ENCODE data around the gene RPL27A.

RPL27A gene

DNA sequence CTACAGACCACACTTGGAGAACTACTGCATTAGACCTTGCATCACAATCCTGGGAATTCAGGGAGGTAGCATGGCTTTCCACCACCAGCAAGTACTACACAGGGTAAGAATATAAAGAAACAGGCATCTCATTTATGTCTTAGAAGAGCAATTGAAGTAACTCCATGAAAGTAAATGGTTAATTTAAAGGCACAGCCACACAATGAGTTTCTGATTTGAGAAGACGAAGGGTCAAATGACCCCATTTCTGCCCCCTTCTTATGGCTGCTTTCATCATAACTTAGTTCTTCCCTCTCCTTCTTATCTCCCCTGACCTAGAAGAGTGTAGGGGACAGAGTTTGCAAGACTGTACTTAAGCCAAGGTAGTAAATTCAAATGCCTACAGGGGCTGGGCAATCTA is 6.1 kb upstream of the RPL27A start:
- DNase-seq: no peak

DNA sequence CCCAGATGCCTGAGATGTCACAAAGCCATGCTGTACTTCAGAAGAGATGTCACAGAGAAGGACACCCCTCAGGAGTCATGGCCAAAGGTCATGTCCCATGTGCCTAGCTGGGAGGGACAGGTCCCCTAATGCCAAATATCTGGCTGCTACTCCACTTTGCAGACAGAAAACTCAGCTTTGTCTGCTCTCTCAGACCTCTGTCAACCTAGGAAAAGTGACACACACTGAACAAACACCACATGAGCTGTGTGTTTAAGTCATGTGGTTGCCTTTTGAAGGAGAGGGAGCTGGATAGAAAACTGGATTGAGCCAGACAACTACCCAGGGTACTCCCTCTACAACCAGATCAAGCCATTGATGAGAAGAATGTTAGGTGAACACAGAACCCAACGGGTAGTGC is 3.6 kb upstream of the RPL27A start:
- DNase-seq: no peak

DNA sequence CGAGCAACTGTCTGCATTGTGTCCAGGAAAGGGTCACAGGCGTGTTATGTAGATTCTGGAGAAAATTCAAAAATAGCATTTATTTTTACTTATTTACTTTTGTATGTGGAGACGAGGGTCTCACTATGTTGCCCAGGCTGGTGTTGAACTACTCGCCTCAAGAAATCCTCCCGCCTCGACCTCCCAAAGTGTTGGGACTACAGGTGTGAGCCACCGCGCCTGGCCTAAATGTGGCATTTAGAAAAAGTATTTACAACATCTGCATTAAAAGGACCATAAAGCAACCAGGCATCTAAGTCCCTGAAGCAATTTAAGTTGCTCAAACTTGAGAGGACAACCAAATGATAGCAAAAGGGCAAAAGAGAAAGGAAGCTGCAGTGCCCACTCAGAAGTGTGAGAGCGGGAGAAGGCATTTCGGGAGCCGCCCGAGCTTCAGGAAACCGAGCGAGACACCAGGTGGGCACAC is 722 bp upstream of the RPL27A start:
- no peak for DNase-seq

DNA sequence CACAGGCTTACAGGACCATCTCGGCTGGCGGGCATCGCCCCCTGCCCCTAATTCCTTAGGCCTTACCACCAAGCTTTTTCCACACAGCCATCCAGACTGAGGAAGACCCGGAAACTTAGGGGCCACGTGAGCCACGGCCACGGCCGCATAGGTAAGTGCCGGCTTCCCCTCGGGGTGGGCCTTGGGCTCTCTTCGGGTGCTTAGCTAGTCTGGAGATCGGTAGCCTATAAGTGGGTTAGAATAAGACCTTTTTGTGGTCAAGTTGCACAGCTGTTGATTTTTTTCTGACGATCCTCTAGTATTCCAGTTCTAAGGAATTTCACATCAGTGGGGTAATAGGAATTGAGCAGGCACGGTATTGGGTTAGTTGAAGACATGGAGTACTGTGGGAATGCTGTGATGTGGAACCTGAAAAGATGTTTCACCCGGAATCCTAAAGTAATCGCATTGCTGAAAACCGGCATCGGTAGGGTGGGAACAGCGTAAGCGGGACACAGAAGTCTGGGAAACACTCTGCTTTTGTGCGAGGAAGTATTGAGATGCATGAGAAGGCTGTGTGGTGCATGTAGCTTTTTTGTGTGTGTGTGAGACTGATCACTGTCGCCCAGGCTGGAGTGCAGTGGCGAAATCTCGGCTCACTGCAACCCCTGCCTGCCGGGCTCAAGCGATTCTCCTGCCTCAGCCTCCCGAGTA is 669 bp downstream of the RPL27A start:
- no peak for DNase-seq

DNA sequence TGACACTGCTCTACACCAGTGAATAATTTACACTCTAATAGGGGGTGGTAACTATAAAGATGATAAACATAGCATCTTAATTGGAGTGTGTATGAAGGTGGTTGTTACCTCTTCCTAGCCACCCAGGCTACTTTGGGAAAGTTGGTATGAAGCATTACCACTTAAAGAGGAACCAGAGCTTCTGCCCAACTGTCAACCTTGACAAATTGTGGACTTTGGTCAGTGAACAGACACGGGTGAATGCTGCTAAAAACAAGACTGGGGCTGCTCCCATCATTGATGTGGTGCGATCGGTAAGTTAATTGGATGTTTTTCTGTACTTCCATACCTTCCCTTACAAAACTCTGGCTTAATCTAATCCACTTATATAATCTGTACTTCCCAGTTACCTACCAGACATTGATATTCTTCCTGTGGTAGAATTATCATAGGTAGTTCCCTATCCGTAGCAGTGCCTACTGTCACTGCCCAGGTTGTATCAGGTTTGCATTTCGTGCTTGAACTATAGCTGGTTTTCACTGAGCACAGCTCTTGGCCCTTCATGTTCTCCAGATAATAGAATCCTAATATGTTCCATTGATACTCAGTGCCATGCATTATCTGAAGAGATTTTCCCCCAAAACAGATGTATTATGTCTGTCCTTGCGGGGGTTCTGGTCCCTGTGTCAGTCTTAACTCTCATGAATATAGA is 2.2 kb downstream of the RPL27A start:
- no peak for DNase-seq

DNA sequence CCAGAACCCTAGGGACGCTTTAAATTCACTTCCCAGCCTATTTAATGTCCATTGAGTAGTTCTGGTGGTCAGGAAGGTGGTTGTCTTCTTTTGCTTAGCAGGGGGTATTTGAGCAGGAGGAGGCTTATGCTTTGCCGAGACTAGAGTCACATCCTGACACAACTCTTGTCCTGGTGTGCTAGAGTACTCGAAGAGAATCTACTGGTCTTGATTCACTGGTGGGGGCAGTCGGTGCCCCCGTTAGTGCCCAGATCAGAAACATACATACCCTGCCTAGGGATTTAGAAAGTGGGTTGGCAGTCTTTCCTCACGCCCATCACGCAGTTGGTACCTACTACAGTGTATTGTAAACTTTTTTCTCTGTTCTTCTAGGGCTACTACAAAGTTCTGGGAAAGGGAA is 2.7 kb downstream of the RPL27A start:
- no peak for DNase-seq

DNA sequence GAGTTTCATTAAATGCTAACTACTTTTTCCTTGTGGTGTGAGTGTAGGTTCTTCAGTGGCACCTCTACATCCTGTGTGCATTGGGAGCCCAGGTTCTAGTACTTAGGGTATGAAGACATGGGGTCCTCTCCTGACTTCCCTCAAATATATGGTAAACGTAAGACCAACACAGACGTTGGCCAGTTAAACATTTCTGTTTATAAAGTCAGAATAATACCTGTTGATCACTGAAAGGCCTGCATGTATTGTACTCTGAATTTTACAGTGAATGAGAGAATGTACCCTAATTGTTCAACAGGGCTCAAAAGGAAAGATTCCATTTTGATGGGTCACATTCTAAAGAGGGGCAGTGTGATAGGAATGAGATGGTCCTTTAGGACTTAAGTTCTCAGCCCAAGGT is 3.2 kb downstream of the RPL27A start:
- no peak for DNase-seq

DNA sequence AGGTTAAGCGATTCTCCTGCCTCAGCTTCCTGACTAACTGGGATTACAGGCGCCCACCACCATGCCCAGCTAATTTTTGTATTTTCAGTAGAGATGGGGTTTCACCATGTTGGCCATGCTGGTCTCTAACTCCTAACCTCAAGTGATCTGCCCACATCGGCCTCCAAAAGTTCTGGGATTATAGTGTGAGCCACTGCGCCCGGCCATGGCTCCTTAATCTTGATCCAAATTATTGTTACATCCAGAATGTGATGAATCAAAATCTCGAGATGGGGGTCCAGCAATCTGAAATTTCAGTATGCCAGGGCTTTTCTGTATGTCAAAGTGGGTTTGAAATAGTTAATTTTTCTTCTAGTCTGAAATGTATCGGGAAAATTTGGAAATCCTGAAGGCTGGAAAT is 3.7 kb downstream of the RPL27A start:
- DNase-seq: no peak

DNA sequence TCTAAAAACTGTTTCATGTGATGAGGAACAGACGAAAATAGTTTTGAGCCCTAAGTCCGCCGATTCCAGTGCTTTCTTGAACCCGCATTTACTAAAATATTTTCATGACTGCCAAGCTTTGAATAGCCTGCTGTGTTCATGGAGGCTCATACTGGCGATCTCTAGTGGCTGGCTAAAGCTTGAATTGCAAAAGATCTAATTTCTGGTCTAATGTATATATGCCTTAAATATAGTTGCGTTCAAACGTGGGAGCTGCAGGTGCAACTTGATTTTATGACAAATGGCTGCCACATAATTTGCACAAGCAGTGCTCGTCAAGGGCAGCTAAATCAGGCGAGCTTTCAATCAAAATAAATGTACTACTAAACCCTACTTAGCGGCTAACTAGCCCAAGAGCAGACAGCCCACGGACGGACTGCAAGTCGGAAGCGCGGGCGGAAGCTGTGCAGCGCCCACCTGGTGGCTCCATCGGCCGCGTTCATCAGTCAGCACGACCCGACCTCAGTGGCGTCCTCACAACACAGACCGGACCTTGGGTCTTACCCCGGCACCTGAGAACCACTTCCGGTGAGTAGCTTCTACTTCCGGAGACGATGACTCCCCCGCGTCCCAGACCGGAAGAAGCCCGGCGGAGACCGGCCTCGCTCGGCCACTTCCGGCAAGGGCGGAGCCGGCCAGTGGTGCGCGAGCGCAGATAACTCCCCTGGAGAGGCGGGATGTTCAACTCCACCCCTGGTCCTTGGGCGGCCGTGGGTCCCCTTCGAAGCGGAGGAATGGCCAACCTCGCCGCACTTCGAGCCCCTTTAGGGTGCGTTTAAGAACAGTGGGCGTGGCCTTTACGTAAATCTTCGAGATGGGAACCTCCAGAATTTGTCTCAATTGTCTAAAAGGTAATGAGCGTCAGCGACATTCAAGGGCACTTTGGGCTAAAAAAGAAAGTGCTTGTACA is 6.1 kb downstream of the RPL27A start:
- peak; percentile 98 for DNase-seq

DNA sequence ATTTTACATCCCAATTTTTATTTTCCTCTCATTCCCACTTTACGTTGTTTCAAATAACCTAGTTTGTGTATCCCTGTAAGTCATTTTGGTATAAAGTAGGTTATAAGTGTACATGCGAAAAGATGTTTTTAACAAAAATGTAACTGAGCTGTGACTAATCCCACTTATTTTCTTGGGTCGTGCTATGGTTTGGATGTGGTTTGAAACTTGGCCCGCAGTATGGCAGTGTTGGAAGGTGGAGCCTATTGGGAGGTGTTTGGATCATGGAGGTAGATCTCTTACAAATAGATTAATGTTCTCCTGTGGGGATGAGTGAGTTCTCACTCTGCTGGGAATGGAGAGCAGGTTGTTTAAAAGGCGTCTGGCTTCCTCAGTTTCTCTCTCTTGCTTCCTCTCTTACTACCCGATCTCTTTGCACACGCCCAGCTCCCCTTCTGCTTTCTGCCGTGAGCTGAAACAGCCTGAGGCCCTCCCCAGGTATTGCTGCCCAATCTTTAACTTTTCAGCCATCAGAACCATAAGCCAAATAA is 7.2 kb downstream of the RPL27A start:
- DNase-seq: no peak

DNA sequence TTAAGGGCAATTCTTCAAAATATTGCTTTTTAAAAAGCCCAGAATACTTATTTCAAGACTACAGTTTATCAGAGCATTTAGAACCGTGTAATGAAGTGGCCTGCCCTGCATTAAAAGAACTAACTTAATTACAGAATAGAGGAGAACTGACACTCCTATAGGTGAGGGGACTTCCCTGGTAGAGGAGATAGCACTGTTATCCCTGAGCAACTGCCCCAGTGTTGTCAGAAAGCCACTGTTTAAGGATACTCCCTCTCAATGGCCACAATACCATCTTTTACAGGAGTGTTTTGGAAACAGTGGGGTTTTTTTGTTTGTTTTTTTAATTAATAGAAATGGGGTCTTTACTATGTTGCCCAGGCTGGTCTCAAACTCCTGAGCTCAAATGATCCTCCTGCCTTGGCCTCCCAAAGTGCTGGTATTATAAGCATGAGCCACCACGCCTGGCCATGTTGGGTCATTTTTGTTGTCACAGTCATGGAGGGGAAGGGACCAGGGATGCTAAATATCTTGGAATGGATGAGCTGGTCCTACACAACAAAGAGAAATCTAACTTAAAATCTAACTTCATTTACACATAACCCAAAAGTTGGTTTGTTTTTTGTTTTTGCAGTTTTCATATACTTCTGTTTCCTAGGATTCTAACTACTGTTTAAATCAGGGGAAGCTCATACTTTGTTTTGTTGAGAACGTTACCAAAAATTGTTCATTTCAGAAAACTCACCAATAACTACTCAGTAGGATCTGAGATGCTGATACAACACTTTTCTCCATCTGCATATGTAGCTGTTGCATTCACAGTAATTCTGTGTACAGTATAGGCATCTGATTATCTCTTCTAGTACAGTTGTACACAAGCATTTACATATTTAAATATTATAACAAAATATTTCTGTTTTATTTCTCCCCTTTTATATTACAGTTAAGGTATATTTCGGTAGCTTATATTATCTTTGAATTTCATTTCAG is 8.1 kb downstream of the RPL27A start:
- no peak for DNase-seq

DNA sequence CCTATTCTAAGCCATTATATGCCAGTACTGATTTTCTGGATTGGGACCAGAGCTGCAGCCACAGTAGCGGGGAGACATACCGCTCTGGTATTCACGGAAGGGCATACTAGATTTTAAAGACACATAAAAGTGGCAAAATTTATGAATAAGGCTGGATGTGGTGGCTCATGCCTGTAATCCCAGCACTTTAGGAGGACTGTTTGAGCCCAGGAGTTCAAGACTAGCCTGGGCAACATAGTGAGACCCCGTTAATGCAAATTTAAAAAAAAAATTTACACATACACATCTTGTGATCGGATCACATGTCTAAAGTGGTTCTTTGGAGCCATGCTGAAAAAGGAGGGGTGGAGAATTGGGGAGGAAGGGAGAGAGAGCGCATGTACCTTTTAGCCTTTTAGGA is 9.0 kb downstream of the RPL27A start:
- no peak for DNase-seq

DNA sequence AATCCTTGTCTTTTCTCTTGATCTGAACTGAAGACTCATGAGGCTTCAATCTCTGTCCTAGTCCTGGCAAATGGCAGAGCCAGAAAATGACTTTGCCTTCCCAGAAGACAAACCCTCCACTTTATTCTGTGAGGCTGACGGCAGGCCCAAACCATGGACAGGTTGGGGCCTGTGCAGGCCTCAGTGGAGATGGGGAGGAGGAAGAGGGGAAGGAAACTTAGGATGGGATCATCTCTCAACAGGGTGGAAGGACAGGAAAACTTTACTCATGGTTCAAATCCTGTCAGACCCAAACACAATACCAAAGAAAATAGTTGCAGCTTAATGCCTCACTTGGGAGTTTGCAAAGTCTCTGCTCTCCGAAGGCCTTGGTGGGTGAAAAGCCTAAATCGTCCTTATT is 9.8 kb downstream of the RPL27A start:
- DNase-seq: no peak

DNA sequence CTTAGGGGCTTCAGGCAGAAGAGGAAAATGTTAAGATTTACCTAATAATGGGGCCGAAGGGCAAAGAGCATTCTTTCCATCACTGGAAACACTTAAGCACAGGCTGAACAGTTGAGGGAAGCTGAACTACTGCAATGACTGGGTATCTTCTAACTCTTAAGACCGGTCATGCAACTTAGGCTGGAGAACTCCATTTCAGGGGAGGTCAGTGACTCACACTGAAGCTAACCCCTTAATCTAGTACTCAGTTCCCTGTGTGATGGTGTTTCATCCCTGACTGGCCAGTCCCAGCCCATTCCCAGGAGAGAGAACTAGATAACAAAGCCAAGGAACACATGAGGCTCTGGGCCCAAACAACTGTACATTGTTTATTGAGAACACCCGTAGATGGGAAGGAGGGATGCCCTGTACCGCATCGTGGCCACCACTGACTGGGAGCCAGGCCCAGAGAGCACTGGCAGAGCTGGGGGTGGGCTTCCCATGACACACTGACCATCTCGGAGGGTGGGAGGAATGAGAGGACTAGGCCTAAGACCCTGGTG is 10.5 kb downstream of the RPL27A start:
- no peak for DNase-seq

DNA sequence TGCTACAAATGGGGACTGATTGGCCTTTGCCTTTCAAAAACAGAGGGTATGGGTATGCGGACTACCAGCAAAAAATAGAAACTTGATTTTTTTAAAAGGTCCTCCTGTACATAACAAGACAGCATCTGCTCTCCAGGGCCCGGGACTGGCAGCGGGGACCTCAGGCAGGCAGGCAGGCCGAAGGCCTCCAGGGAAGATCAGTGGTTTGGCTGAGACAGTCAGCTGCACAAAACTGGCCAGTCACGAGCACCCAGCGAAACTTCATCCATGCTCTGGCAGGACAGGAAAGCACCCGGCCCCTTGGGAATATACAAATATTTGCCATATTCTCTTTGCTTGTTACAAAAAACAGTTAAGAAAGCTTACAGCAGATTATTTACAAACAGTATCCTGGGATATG is 11.0 kb downstream of the RPL27A start:
- DNase-seq: no peak

DNA sequence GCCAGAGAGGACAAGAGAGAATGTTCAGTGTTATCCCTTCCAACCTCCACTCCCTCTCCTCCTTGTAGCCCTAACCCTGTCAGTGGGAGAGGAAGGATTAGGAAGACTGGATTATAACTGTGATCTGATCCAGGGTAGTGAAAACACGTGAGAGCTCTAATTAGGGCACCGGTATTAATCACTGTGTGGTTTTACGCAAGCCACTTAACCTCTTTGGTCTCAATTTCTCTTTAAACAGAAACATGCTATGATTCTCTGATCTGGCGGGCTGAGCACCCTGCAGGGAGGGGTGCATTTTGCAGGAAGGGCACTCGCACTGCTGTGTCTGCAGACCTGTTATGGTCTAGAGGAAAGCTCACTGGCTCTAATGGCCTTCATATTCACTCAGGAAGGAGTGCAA is 11.5 kb downstream of the RPL27A start:
- DNase-seq: no peak

DNA sequence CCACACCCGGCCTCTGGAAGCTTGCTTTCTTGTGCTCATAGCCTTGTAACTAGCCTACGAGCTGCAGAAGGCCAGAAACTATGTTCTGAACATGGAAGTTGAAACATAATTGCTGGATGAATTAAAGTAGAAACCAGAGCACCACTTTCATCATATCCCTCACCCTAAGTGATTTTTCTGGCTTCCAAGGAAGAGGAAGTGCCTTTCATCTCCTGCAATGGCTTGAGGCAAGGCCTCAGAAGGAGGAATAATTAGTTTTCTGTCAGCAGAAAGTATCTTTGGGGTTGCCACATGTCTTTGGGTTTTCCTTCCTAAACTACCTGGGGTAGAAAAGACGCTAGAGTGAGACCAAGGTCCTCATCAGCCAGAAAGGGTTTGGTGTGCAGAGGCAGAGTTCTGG is 14.5 kb downstream of the RPL27A start:
- DNase-seq: peak; percentile 48 to 57

DNA sequence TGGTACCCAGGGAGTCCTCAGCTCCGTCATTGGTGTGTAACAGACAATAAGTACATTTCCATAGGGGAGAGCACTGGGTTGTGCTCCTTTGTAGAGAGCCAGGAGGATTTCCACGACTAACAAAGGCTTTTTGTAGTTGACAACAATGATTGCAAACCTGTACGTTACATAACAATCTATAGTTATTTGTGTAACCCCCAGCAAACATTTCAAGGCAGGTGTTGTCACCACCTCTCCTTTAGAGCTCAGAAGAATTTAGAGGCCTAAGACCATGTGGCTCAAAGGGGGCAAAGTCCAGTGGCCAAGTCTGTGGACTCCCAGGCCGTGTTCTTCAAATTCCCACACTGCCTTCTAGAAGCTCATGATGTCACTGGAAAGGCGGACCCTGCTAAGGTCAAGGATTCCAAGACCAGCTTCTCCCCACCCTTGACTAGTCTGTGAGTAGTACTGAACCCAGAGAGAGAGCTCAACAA is 15.8 kb downstream of the RPL27A start:
- DNase-seq: no peak

DNA sequence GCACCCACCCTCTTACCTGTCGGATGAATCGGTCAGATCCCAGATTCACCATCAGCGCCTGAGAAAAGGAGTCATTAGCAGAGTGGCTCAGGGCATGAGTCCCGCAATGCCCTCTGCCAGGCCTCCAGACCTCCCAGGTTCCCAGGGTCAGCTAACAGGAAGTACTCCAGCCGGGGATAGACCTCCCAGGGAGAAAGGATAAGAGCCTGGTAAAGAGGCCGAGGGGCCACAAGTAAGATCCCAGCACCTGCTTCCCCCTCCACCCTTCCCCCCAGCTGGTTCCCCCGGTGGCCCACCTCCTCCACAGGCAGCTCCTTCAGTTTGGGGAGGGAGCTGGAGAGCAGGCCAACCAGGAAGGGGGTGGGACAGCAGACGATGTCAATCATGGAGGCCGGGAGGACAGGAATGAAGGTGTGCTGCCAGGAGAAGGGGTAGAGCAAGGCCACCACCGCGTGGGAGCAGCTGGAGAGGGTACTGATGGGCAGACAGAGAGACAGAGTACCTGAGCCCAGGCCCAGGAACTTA is 16.4 kb downstream of the RPL27A start:
- DNase-seq: no peak

DNA sequence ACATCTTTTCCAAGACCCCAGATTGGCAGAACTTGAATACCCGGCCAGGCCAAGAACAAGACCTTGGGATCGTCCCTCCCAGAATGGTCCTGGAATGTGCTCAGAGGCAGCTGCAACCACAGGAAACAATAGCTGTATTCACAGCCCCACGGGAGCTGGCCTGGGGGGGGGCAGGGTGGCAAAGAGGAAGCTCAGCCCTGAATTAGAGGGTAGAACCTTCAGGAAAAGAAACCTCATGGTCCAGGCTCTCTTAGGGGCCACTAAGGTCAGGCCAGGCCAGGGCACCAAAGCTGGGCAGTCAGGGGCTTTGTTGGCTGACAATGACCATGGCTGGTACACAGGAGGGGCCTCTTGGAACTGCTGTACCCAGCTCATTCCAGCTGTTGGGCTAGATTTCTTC is 17.3 kb downstream of the RPL27A start:
- peak; percentile 22 to 29 for DNase-seq

All from inflammatory macrophage (primary cell).